ENCODE results near the gene RAD21L1.

The RAD21L1 gene

GRCh38 chr20:1225783-1226654 is at the start of gene RAD21L1:
RAD21L1 (plus strand) TSS chr20:1226044; CDS start chr20:1228454, 2,410 bp downstream.
- DNase-seq = peak; percentile 73

- DNase-seq = no peak
Observed at GRCh38 chr20:1177680-1178079, 48.2 kb upstream of the RAD21L1 start.

- DNase-seq = no peak
Observed at GRCh38 chr20:1178103-1178502, 47.7 kb upstream of the RAD21L1 start.

- DNase-seq = no peak
Observed at GRCh38 chr20:1178623-1179022, 47.2 kb upstream of the RAD21L1 start.

- DNase-seq = no peak
Observed at GRCh38 chr20:1180949-1181348, 44.9 kb upstream of the RAD21L1 start.

GRCh38 chr20:1182106-1182505 is 43.7 kb upstream of the RAD21L1 start:
- DNase-seq = no peak

- no peak for DNase-seq
Observed at GRCh38 chr20:1183153-1183552, 42.7 kb upstream of the RAD21L1 start.

GRCh38 chr20:1184260-1184637 is 41.6 kb upstream of the RAD21L1 start:
- DNase-seq = no peak

- DNase-seq = no peak
Observed at GRCh38 chr20:1184638-1185315, 41.1 kb upstream of the RAD21L1 start, which contains the start of gene TMEM74B. TMEM74B (minus strand) TSS chr20:1184981; CDS start chr20:1183801, 1,180 bp downstream.

- no peak for DNase-seq
Observed at GRCh38 chr20:1185316-1185741, 40.5 kb upstream of the RAD21L1 start.

- peak; percentile 39 for DNase-seq
Observed at GRCh38 chr20:1185790-1186334, 40.0 kb upstream of the RAD21L1 start.

- DNase-seq = no peak
Observed at GRCh38 chr20:1186367-1186991, 39.4 kb upstream of the RAD21L1 start.

GRCh38 chr20:1187605-1188171 is 38.2 kb upstream of the RAD21L1 start:
- no peak for DNase-seq

- no peak for DNase-seq
Observed at GRCh38 chr20:1188347-1188746, 37.5 kb upstream of the RAD21L1 start.

GRCh38 chr20:1189827-1190226 is 36.0 kb upstream of the RAD21L1 start:
- no peak for DNase-seq

GRCh38 chr20:1190847-1191246 is 35.0 kb upstream of the RAD21L1 start:
- DNase-seq = no peak

GRCh38 chr20:1191299-1191698 is 34.5 kb upstream of the RAD21L1 start:
- DNase-seq = no peak

GRCh38 chr20:1195226-1195625 is 30.6 kb upstream of the RAD21L1 start:
- no peak for DNase-seq

GRCh38 chr20:1196634-1197033 is 29.2 kb upstream of the RAD21L1 start:
- no peak for DNase-seq

GRCh38 chr20:1197801-1198200 is 28.0 kb upstream of the RAD21L1 start:
- no peak for DNase-seq

- DNase-seq = no peak
Observed at GRCh38 chr20:1198751-1199150, 27.1 kb upstream of the RAD21L1 start.

GRCh38 chr20:1199212-1199873 is 26.5 kb upstream of the RAD21L1 start:
- DNase-seq = no peak
